Measurements from ENCODE around the gene MICAL2. TPM values are rescaled to one million over a fixed set of nuclear protein-coding genes. Genes with fewer than 3 reads are reported as not detected.
A peak's percentile ranks its signal among the peaks of the same experiment; 100 is the strongest.

The MICAL2 gene
- polyA plus RNA-seq, 2 donors = 4.5 to 6.2 TPM

- Histone ChIP-seq H3K27ac (ENCODE audit: low read depth in 2 of 2, low read length in 1 of 2) (no peak overlapping the region), H3K9me3 (ENCODE audit: control insufficient read depth in 2 of 2, insufficient read depth in 1 of 2, low read depth in 1 of 2, low read length in 1 of 2) (no peaks in the 10 kb centered on the region), H3K27me3 (ENCODE audit: control insufficient read depth in 1 of 2, insufficient read depth in 2 of 2, low read length in 2 of 2) (no peaks in the 10 kb centered on the region), H3K4me1 (ENCODE audit: control insufficient read depth in 2 of 2, insufficient read depth in 2 of 2, low read length in 1 of 2) (peaks cover 2 to 7% of the 10 kb centered on the region in 2 donors), H3K36me3 (ENCODE audit: control insufficient read depth in 2 of 2, insufficient read depth in 2 of 2, low read length in 1 of 2) (no peaks in the 10 kb centered on the region), H3K4me3 (ENCODE audit: low read depth in 1 of 2, low read length in 2 of 2) (no peak overlapping the region)
- WGBS, 2 donors = 78 to 82% methylated on average over 3 of the region's 3 CpGs
Observed at GRCh38 chr11:12130180-12130980, 20.0 kb downstream of the MICAL2 start.

- no peak overlapping the region for H3K4me3 ChIP-seq (ENCODE audit: low read depth in 1 of 2, low read length in 2 of 2)
- WGBS, 2 donors = 72 to 78% methylated on average over 7 of the region's 7 CpGs
- no peaks in the 10 kb centered on the region for H3K27me3 ChIP-seq (ENCODE audit: control insufficient read depth in 1 of 2, insufficient read depth in 2 of 2, low read length in 2 of 2)
- no peak overlapping the region for H3K27ac ChIP-seq (ENCODE audit: low read depth in 2 of 2, low read length in 1 of 2)
- peaks cover 7 to 12% of the 10 kb centered on the region in 2 donors for H3K4me1 ChIP-seq (ENCODE audit: control insufficient read depth in 2 of 2, insufficient read depth in 2 of 2, low read length in 1 of 2)
- no peaks in the 10 kb centered on the region for H3K9me3 ChIP-seq (ENCODE audit: control insufficient read depth in 2 of 2, insufficient read depth in 1 of 2, low read depth in 1 of 2, low read length in 1 of 2)
- H3K36me3 ChIP-seq (ENCODE audit: control insufficient read depth in 2 of 2, insufficient read depth in 2 of 2, low read length in 1 of 2) = no peaks in the 10 kb centered on the region
Observed at GRCh38 chr11:12131943-12132789, 21.8 kb downstream of the MICAL2 start.

- H3K27ac ChIP-seq (ENCODE audit: low read depth in 2 of 2, low read length in 1 of 2) = no peak overlapping the region
- no peaks in the 10 kb centered on the region for H3K9me3 ChIP-seq (ENCODE audit: control insufficient read depth in 2 of 2, insufficient read depth in 1 of 2, low read depth in 1 of 2, low read length in 1 of 2)
- peaks cover 7 to 15% of the 10 kb centered on the region in 2 donors for H3K4me1 ChIP-seq (ENCODE audit: control insufficient read depth in 2 of 2, insufficient read depth in 2 of 2, low read length in 1 of 2)
- H3K27me3 ChIP-seq (ENCODE audit: control insufficient read depth in 1 of 2, insufficient read depth in 2 of 2, low read length in 2 of 2) = no peaks in the 10 kb centered on the region
- 95 to 98% methylated on average over 2 of the region's 2 CpGs for WGBS, 2 donors
- no peaks in the 10 kb centered on the region for H3K36me3 ChIP-seq (ENCODE audit: control insufficient read depth in 2 of 2, insufficient read depth in 2 of 2, low read length in 1 of 2)
- H3K4me3 ChIP-seq (ENCODE audit: low read depth in 1 of 2, low read length in 2 of 2) = no peak overlapping the region
Observed at GRCh38 chr11:12132790-12133145, 22.4 kb downstream of the MICAL2 start.

GRCh38 chr11:12133547-12134235 lies 23.3 kb downstream of the MICAL2 start:
- no peak overlapping the region for H3K4me3 ChIP-seq (ENCODE audit: low read depth in 1 of 2, low read length in 2 of 2)
- H3K36me3 ChIP-seq (ENCODE audit: control insufficient read depth in 2 of 2, insufficient read depth in 2 of 2, low read length in 1 of 2) = no peaks in the 10 kb centered on the region
- H3K27ac ChIP-seq (ENCODE audit: low read depth in 2 of 2, low read length in 1 of 2) = no peak overlapping the region
- no peaks in the 10 kb centered on the region for H3K9me3 ChIP-seq (ENCODE audit: control insufficient read depth in 2 of 2, insufficient read depth in 1 of 2, low read depth in 1 of 2, low read length in 1 of 2)
- WGBS, 2 donors = 86 to 91% methylated on average over 5 of the region's 5 CpGs
- H3K4me1 ChIP-seq (ENCODE audit: control insufficient read depth in 2 of 2, insufficient read depth in 2 of 2, low read length in 1 of 2) = peaks cover 7 to 22% of the 10 kb centered on the region in 2 donors
- no peaks in the 10 kb centered on the region for H3K27me3 ChIP-seq (ENCODE audit: control insufficient read depth in 1 of 2, insufficient read depth in 2 of 2, low read length in 2 of 2)

GRCh38 chr11:12134236-12134585 lies 23.8 kb downstream of the MICAL2 start:
- H3K27ac ChIP-seq (ENCODE audit: low read depth in 2 of 2, low read length in 1 of 2) = peak overlapping the region in 1 of 2 donors; percentile 26
- WGBS, 2 donors = 72 to 77% methylated on average over 4 of the region's 4 CpGs
- H3K9me3 ChIP-seq (ENCODE audit: control insufficient read depth in 2 of 2, insufficient read depth in 1 of 2, low read depth in 1 of 2, low read length in 1 of 2) = no peaks in the 10 kb centered on the region
- no peak overlapping the region for H3K4me3 ChIP-seq (ENCODE audit: low read depth in 1 of 2, low read length in 2 of 2)
- H3K4me1 ChIP-seq (ENCODE audit: control insufficient read depth in 2 of 2, insufficient read depth in 2 of 2, low read length in 1 of 2) = peaks cover 7 to 22% of the 10 kb centered on the region in 2 donors
- H3K27me3 ChIP-seq (ENCODE audit: control insufficient read depth in 1 of 2, insufficient read depth in 2 of 2, low read length in 2 of 2) = no peaks in the 10 kb centered on the region
- no peaks in the 10 kb centered on the region for H3K36me3 ChIP-seq (ENCODE audit: control insufficient read depth in 2 of 2, insufficient read depth in 2 of 2, low read length in 1 of 2)

- H3K4me1 ChIP-seq (ENCODE audit: control insufficient read depth in 2 of 2, insufficient read depth in 2 of 2, low read length in 1 of 2) = peaks cover 7 to 22% of the 10 kb centered on the region in 2 donors
- H3K27me3 ChIP-seq (ENCODE audit: control insufficient read depth in 1 of 2, insufficient read depth in 2 of 2, low read length in 2 of 2) = no peaks in the 10 kb centered on the region
- H3K27ac ChIP-seq (ENCODE audit: low read depth in 2 of 2, low read length in 1 of 2) = no peak overlapping the region
- WGBS, 2 donors = 97 to 98% methylated on average over 1 of the region's 1 CpG
- H3K4me3 ChIP-seq (ENCODE audit: low read depth in 1 of 2, low read length in 2 of 2) = no peak overlapping the region
- no peaks in the 10 kb centered on the region for H3K36me3 ChIP-seq (ENCODE audit: control insufficient read depth in 2 of 2, insufficient read depth in 2 of 2, low read length in 1 of 2)
- no peaks in the 10 kb centered on the region for H3K9me3 ChIP-seq (ENCODE audit: control insufficient read depth in 2 of 2, insufficient read depth in 1 of 2, low read depth in 1 of 2, low read length in 1 of 2)
Observed at GRCh38 chr11:12135185-12135584, 24.8 kb downstream of the MICAL2 start.

GRCh38 chr11:12137005-12137690 lies 26.8 kb downstream of the MICAL2 start:
- H3K9me3 ChIP-seq (ENCODE audit: control insufficient read depth in 2 of 2, insufficient read depth in 1 of 2, low read depth in 1 of 2, low read length in 1 of 2) = no peaks in the 10 kb centered on the region
- no peaks in the 10 kb centered on the region for H3K27me3 ChIP-seq (ENCODE audit: control insufficient read depth in 1 of 2, insufficient read depth in 2 of 2, low read length in 2 of 2)
- H3K36me3 ChIP-seq (ENCODE audit: control insufficient read depth in 2 of 2, insufficient read depth in 2 of 2, low read length in 1 of 2) = no peaks in the 10 kb centered on the region
- peaks cover 4 to 22% of the 10 kb centered on the region in 2 donors for H3K4me1 ChIP-seq (ENCODE audit: control insufficient read depth in 2 of 2, insufficient read depth in 2 of 2, low read length in 1 of 2)
- 55 to 68% methylated on average over 12 of the region's 12 CpGs for WGBS, 2 donors
- H3K4me3 ChIP-seq (ENCODE audit: low read depth in 1 of 2, low read length in 2 of 2) = no peak overlapping the region
- peak overlapping the region; percentile 67 to 80 for H3K27ac ChIP-seq (ENCODE audit: low read depth in 2 of 2, low read length in 1 of 2)

GRCh38 chr11:12137938-12138731 lies 27.7 kb downstream of the MICAL2 start:
- no peaks in the 10 kb centered on the region for H3K9me3 ChIP-seq (ENCODE audit: control insufficient read depth in 2 of 2, insufficient read depth in 1 of 2, low read depth in 1 of 2, low read length in 1 of 2)
- no peaks in the 10 kb centered on the region for H3K27me3 ChIP-seq (ENCODE audit: control insufficient read depth in 1 of 2, insufficient read depth in 2 of 2, low read length in 2 of 2)
- H3K36me3 ChIP-seq (ENCODE audit: control insufficient read depth in 2 of 2, insufficient read depth in 2 of 2, low read length in 1 of 2) = no peaks in the 10 kb centered on the region
- H3K4me3 ChIP-seq (ENCODE audit: low read depth in 1 of 2, low read length in 2 of 2) = no peak overlapping the region
- WGBS, 2 donors = 48 to 62% methylated on average over 13 of the region's 13 CpGs
- H3K27ac ChIP-seq (ENCODE audit: low read depth in 2 of 2, low read length in 1 of 2) = peak overlapping the region; percentile 43 to 80
- H3K4me1 ChIP-seq (ENCODE audit: control insufficient read depth in 2 of 2, insufficient read depth in 2 of 2, low read length in 1 of 2) = peaks cover 2 to 22% of the 10 kb centered on the region in 2 donors
